GM10847 (cell line): ENCODE data around the gene RNASEH2B.

Experiments used
- POLR2A ChIP-seq: IDR thresholded peaks from 2 replicates; pipeline ENCODE4 v1.6.1; 2011; ENCODE audit not compliant: insufficient read length; ENCODE audit errors: extremely low read depth

The RNASEH2B gene

DNA sequence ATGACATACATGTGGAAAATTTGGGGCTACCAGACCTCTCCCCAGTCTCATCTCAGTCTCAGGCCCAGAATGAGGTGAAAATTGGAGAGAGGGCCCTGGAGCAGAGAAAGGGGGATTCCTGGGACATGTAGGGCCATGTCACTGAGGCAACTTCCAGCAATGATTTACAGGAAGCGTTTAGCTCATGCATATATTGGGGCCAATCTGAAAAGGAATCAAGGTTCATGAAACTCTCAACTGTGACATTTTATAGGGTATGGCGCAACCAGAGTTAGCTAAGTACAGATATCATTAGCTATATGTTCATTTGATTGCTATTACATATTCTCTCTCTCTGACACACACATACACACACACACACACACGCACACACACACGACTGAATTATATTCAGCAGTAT, 86.3 kb downstream of the RNASEH2B start:
- no peak for TF ChIP-seq POLR2A

DNA sequence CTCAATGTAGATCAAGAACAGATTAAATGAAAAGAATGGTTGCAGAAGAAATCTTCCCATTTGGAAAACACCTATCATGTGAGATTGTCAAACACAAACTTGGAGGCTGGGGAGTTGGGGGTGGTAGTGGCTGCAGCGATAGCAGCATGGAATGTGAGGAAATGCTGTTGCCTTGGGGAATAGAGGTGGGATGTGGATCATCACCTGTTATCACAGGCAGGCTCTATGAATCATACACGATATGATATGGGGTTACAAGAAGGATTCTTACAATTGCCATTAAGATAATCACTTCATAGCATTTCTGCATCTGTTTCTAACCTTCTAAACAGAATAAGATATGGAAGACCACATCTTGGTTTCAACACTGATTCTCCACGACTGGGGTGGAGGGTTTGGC, 88.7 kb downstream of the RNASEH2B start:
- TF ChIP-seq POLR2A, result no peak

DNA sequence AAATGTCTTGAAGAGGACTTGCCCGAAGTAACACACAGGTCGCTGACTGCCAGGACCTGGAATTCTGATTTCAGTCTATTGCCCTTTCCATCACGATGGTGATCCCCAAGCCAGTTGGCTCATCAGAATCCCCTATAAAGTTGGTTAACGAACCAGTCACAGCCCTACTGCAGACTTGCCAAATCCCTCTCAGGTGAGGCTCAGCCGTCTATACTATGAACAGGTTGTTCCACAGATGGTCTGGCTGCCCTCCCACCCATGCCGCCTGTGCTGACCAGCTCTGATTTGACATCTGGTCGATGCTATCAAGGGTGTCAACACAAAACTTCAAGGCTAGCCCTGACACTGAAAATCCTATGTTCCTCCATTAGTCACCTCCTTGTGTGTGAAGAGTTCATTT, 90.0 kb downstream of the RNASEH2B start:
- no peak for TF ChIP-seq POLR2A

DNA sequence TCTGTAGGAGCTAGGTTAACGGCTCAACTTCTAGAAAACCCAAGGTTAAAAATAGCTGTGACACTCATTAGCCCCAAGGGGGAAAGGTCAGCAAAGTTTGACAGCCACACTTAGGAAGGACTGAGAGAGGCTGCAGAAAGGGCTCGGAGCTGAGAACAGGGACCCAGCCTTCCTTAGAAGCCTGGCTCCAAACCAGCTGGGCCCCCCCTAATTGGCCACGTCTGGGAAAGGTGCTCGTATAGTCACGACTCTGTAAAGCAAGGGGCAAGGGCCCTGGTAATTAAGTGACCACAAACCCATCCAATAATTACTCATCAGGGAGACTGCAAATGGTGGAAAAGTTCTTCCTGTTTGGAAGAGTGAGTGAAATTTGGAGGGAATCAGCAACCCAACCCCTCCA, 90.5 kb downstream of the RNASEH2B start:
- no peak for TF ChIP-seq POLR2A

DNA sequence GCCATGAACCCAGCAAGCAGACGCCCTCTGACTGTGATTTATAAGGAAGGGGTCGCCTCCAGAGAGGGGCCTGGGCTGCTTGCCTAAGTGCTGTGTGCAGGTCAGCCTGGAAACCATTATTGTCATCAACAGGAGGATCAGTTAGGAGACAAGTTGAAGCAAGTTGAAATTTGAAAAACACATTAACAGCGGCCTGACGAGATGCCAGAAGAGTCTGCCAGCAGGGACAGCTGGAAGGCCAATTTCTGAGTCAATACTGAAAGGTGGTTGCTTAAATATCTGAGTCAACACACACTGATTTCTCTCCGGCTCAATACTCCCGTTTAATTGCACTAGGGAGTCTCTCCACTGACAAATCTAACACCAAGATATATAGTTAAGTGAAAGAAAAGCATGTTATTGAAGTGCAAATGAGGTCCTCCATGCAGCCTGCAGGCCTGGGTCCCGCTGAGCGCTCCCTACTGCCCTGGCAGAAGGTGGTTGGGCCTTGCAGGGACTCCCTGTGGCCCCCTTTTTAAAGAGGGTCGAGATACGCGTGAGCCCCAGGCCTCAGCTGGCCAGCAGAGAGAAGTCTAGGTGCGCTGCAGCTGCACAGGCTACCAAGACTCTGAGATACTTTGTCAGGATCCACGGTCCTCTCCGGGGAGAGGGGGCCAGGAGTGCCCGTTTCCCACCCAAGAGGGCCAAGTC, 91.1 kb downstream of the RNASEH2B start:
- no peak for TF ChIP-seq POLR2A

DNA sequence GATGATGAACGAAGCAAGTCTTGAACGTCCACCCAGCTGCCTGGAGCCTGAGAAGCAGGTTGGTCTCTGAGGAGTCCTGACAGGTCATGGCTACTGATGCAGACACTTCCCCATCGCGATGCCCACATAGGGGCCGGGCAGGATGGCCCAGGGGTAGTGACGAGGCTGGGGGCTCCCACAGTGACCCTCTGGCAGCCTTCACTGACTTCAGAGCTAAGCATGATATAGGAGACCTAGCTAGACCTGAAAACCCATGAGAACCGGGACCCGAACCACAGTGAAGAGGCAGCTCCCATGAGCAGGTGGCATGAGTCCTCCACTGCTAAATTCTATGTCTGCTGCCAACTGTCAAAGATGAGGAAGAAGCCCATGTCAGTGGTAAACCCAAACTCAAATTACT, 91.7 kb downstream of the RNASEH2B start:
- TF ChIP-seq POLR2A, result no peak

DNA sequence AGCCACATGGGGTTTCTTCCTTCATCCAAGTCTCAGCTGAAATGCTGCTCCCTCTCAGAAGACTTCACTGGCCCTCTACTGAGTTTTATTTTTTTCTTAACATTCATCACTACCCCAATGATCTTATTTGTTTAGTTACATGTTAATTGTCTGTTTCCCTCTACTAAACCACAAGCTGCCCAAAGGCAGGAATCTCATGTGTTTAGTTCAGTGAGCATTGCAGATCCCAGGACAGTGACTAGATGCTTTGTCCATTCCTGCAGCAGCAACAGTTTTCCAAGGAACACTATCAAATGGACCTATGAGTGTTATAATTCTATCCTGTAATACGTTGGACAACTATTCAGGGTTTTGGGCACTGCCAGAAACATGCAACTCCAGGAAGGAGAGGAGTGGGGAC, 93.1 kb downstream of the RNASEH2B start:
- no peak for TF ChIP-seq POLR2A

DNA sequence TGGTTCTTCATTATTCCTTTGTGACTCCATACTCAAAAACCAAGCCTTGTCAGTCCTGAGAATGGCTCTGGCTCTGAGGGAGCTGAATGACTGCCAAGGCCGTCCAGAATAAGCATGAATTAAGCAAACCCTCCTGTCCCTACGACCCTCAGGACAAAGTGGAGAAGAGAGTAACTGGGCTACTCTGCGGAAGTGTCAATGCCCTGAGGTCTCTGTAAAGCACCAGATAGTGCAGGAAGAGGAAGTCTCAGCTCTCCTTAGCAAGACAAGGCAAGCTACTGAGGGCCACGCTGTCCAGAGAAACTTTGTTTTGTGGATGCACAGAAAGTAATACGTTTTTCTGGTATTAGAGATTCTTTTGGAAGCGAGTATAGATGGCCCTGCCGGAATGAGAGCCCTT, 94.1 kb downstream of the RNASEH2B start:
- no peak for TF ChIP-seq POLR2A

DNA sequence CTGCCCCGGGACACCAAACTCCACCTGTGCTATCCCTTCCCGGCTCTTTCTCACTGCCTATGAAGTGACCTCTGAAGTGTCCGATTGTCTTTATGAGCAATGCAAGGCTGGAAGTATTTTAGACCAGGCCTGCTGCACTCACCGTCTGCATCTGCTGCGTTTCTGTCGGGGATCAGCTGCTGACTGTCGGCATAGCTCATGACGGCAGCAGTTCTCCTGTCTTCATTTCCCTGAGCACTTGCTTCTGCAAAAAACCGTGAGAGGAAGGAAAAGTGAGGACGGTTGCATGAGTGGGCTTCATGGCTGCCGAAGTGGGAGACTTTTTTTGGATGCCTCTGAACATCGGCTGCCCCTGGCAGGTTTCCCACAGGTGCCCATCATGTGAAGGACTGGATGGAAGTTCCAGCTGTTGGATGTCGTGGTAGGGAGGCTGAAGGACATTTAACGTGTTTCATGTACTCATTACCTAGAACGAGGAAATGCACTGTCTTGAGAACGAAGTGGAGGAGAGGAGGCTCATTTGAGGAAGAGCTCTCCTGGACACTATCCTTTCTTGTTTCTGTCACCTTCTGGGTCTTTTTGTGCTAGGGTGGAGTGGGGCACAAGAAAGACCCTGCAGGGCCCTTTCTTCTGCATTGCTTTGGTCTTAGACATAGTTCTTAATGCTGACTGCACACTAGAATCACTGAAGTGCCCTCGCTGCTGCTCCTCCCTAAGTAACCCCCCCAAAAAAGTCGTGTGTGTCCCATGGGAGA, 94.7 kb downstream of the RNASEH2B start:
- TF ChIP-seq POLR2A, result no peak

DNA sequence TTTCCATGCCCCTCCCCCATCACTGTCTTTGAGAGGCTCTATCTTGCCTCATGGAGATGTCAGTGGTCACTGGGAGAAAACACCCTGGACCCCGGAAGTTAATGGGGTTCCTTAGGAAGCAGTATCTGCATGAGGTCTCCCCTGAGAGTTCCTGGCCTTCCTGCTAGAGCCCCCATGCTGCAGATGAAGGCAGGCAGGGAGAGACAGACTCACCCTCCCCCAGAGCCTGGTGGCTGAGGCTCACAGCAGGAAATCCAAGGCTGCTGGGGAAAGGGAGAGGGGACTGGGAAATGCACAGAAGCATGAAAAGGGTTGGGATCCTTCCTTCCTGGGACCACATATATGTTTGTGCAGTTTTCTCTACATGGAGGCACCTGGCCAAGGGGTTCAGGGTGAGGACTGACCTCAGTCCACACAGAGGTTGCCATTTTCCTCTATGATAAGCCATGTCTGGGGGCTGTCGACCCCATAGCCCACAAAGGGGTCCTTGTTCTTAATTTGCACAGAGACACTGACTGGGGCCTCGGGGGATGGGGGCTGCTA, 95.4 kb downstream of the RNASEH2B start:
- TF ChIP-seq POLR2A, result no peak

DNA sequence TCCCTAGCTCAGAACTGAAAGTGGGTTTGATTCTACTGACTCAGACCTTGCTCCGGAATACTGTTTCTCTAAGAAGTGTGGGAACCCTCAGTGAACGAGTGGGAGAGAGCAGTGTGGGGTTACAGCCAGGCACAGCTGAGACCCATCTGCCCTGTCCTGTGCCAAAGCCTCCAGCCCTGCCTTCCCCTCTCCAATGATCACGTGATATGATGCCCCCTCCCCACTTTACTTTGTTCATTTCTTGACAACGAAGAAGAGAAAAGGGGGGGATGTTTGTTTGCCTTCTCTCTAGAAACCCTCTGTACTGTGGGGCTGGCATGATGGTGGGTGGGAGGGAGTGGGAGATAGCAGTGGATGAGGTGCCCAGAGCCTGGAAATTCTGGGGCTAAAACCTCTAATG, 96.0 kb downstream of the RNASEH2B start:
- no peak for TF ChIP-seq POLR2A
